GM18505 (cell line): ENCODE results near the gene OGA.

Experiments used
- ATAC-seq: cut with Tn5 transposase; IDR thresholded peaks from one replicate; pipeline ENCODE4 v1.9.1; 2021; ENCODE audit not compliant: unreplicated experiment
- POLR2A ChIP-seq: IDR thresholded peaks from 4 replicates; pipeline ENCODE4 v1.6.1; 2011; ENCODE audit warnings: borderline replicate concordance; ENCODE audit not compliant: insufficient read depth, insufficient read length; ENCODE audit errors: extremely low read depth

Gene OGA

GRCh38 chr10:101818119-101818871 lies at the start of gene OGA:
TSS of gene OGA (minus strand) at chr10:101818444. CDS start at chr10:101818022, 422 bp downstream.
- TF ChIP-seq POLR2A = peak; percentile 97

GRCh38 chr10:101867931-101868330 lies 49.7 kb upstream of the OGA start:
- TF ChIP-seq POLR2A = no peak
- no peak for ATAC-seq

More at GRCh38 chr10:101818119-101818871, at the start of gene OGA:
- ATAC-seq = peak; percentile 83

GRCh38 chr10:101859530-101859929 lies 41.3 kb upstream of the OGA start:
- ATAC-seq = no peak
- TF ChIP-seq POLR2A = no peak

- no peak for ATAC-seq
Observed at GRCh38 chr10:101858723-101859500, 40.7 kb upstream of the OGA start.

GRCh38 chr10:101857802-101858476 lies 39.7 kb upstream of the OGA start:
- no peak for ATAC-seq
- no peak for TF ChIP-seq POLR2A

More at GRCh38 chr10:101858723-101859500, 40.7 kb upstream of the OGA start:
- no peak for TF ChIP-seq POLR2A

GRCh38 chr10:101856626-101857025 lies 38.4 kb upstream of the OGA start:
- ATAC-seq = no peak
- TF ChIP-seq POLR2A = no peak

- TF ChIP-seq POLR2A = no peak
- no peak for ATAC-seq
Observed at GRCh38 chr10:101851411-101852116, 33.3 kb upstream of the OGA start.

GRCh38 chr10:101850749-101851148 lies 32.5 kb upstream of the OGA start:
- ATAC-seq = no peak
- TF ChIP-seq POLR2A = no peak

- TF ChIP-seq POLR2A = no peak
- no peak for ATAC-seq
Observed at GRCh38 chr10:101848894-101849351, 30.7 kb upstream of the OGA start.

- no peak for ATAC-seq
- no peak for TF ChIP-seq POLR2A
Observed at GRCh38 chr10:101848408-101848807, 30.2 kb upstream of the OGA start.

GRCh38 chr10:101845893-101846292 lies 27.6 kb upstream of the OGA start:
- ATAC-seq = no peak
- no peak for TF ChIP-seq POLR2A

GRCh38 chr10:101843032-101844021 lies 25.1 kb upstream of the OGA start, which contains the start of gene KCNIP2:
TSS of gene KCNIP2 (minus strand) at chr10:101843800. CDS start at chr10:101843568, 232 bp downstream.
- ATAC-seq = no peak
- TF ChIP-seq POLR2A = peak; percentile 14
